Testis (tissue), 2 donors: Measurements from ENCODE around the gene FAM13C.

Experiments used
- POLR2A ChIP-seq: fragments of 450-650 bp; IDR thresholded peaks from one replicate; pipeline ENCODE4 v1.6.1; 2017; ENCODE audit warnings: antibody characterized with exemption, mild to moderate bottlenecking, moderate library complexity
- TF ChIP-seq, protein P1 (sequence below), 3 experiments: fragments of 450-650 bp in 2 of 3; fragments of 200-600 bp in 1 of 3; sonication (generic) in 1 of 3; IDR thresholded peaks; one replicate each; pipeline ENCODE4 v1.5.1; 2016 to 2019; ENCODE audit warnings: antibody characterized with exemption in 3 of 3, mild to moderate bottlenecking in 2 of 3, moderate library complexity in 1 of 3

DNA sequence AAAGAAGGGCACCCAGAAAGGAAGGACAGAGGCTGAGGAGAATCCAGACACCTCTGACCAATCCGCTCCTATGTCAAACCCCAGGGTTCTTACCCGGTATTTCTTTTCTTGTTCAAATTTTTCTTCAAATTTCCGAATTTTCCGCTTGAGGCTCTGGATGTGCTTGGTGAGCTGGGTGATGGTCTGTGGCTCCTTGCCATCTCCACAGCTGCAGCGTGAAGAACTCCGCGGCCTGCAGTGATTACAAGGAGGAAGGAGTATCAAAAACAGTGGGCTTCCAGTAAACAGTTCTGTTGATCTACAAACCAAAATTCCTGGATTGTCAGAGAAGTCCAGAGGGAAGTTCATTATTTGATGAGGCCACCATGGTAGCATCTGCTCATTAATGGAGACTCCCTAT lies 93.9 kb downstream of the FAM13C start:
- TF ChIP-seq, protein P1, sequence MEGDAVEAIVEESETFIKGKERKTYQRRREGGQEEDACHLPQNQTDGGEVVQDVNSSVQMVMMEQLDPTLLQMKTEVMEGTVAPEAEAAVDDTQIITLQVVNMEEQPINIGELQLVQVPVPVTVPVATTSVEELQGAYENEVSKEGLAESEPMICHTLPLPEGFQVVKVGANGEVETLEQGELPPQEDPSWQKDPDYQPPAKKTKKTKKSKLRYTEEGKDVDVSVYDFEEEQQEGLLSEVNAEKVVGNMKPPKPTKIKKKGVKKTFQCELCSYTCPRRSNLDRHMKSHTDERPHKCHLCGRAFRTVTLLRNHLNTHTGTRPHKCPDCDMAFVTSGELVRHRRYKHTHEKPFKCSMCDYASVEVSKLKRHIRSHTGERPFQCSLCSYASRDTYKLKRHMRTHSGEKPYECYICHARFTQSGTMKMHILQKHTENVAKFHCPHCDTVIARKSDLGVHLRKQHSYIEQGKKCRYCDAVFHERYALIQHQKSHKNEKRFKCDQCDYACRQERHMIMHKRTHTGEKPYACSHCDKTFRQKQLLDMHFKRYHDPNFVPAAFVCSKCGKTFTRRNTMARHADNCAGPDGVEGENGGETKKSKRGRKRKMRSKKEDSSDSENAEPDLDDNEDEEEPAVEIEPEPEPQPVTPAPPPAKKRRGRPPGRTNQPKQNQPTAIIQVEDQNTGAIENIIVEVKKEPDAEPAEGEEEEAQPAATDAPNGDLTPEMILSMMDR (IDR thresholded peaks at IDR 0.05): no peak
- no peak for TF ChIP-seq POLR2A
